Measurements from ENCODE around the gene RFTN1.

Gene RFTN1

GRCh38 chr3:16390581-16390980, 122.9 kb downstream of the RFTN1 start:
- no peak for DNase-seq (ENCODE audit: low read depth in 1 of 2, low spot score in 1 of 2)
- in situ Hi-C loops (cut with HindIII; ENCODE audit: low pct_unique_long_range_greater_than_20kb, low sequenced_read_pairs): no loop called here
- no peak for TF ChIP-seq JUND (IDR thresholded peaks at IDR 0.05; ENCODE audit: low read depth)

GRCh38 chr3:16388850-16389441, 124.6 kb downstream of the RFTN1 start:
- in situ Hi-C loops (cut with HindIII; ENCODE audit: low pct_unique_long_range_greater_than_20kb, low sequenced_read_pairs): no loop called here
- no peak for DNase-seq (ENCODE audit: low read depth in 1 of 2, low spot score in 1 of 2)
- TF ChIP-seq JUND (IDR thresholded peaks at IDR 0.05; ENCODE audit: low read depth): no peak

GRCh38 chr3:16386561-16386960, 126.9 kb downstream of the RFTN1 start:
- DNase-seq (ENCODE audit: low read depth in 1 of 2, low spot score in 1 of 2): no peak
- in situ Hi-C loops (cut with HindIII; ENCODE audit: low pct_unique_long_range_greater_than_20kb, low sequenced_read_pairs): no loop called here
- TF ChIP-seq JUND (IDR thresholded peaks at IDR 0.05; ENCODE audit: low read depth): no peak

GRCh38 chr3:16385151-16385550, 128.3 kb downstream of the RFTN1 start:
- in situ Hi-C loops (cut with HindIII; ENCODE audit: low pct_unique_long_range_greater_than_20kb, low sequenced_read_pairs): no loop called here
- DNase-seq (ENCODE audit: low read depth in 1 of 2, low spot score in 1 of 2): no peak
- no peak for TF ChIP-seq JUND (IDR thresholded peaks at IDR 0.05; ENCODE audit: low read depth)

GRCh38 chr3:16383864-16384263, 129.6 kb downstream of the RFTN1 start:
- no peak for DNase-seq (ENCODE audit: low read depth in 1 of 2, low spot score in 1 of 2)
- in situ Hi-C loops (cut with HindIII; ENCODE audit: low pct_unique_long_range_greater_than_20kb, low sequenced_read_pairs): no loop called here
- TF ChIP-seq JUND (IDR thresholded peaks at IDR 0.05; ENCODE audit: low read depth): no peak

- no peak for DNase-seq (ENCODE audit: low read depth in 1 of 2, low spot score in 1 of 2)
- TF ChIP-seq JUND (IDR thresholded peaks at IDR 0.05; ENCODE audit: low read depth): no peak
- in situ Hi-C loops (cut with HindIII; ENCODE audit: low pct_unique_long_range_greater_than_20kb, low sequenced_read_pairs): no loop called here
Observed at GRCh38 chr3:16382845-16383244, 130.7 kb downstream of the RFTN1 start.

- DNase-seq (ENCODE audit: low read depth in 1 of 2, low spot score in 1 of 2): no peak
- no peak for TF ChIP-seq JUND (IDR thresholded peaks at IDR 0.05; ENCODE audit: low read depth)
- in situ Hi-C loops (cut with HindIII; ENCODE audit: low pct_unique_long_range_greater_than_20kb, low sequenced_read_pairs): no loop called here
Observed at GRCh38 chr3:16381426-16381825, 132.1 kb downstream of the RFTN1 start.

- no peak for DNase-seq (ENCODE audit: low read depth in 1 of 2, low spot score in 1 of 2)
- TF ChIP-seq JUND (IDR thresholded peaks at IDR 0.05; ENCODE audit: low read depth): no peak
- in situ Hi-C loops (cut with HindIII; ENCODE audit: low pct_unique_long_range_greater_than_20kb, low sequenced_read_pairs): no loop called here
Observed at GRCh38 chr3:16380421-16380820, 133.1 kb downstream of the RFTN1 start.

- no peak for TF ChIP-seq JUND (IDR thresholded peaks at IDR 0.05; ENCODE audit: low read depth)
- no peak for DNase-seq (ENCODE audit: low read depth in 1 of 2, low spot score in 1 of 2)
- in situ Hi-C loops (cut with HindIII; ENCODE audit: low pct_unique_long_range_greater_than_20kb, low sequenced_read_pairs): no loop called here
Observed at GRCh38 chr3:16379838-16380237, 133.7 kb downstream of the RFTN1 start.

GRCh38 chr3:16378920-16379319, 134.6 kb downstream of the RFTN1 start:
- no peak for DNase-seq (ENCODE audit: low read depth in 1 of 2, low spot score in 1 of 2)
- in situ Hi-C loops (cut with HindIII; ENCODE audit: low pct_unique_long_range_greater_than_20kb, low sequenced_read_pairs): no loop called here
- no peak for TF ChIP-seq JUND (IDR thresholded peaks at IDR 0.05; ENCODE audit: low read depth)

- no peak for DNase-seq (ENCODE audit: low read depth in 1 of 2, low spot score in 1 of 2)
- no peak for TF ChIP-seq JUND (IDR thresholded peaks at IDR 0.05; ENCODE audit: low read depth)
- in situ Hi-C loops (cut with HindIII; ENCODE audit: low pct_unique_long_range_greater_than_20kb, low sequenced_read_pairs): no loop called here
Observed at GRCh38 chr3:16378415-16378814, 135.1 kb downstream of the RFTN1 start.

GRCh38 chr3:16377847-16378302, 135.6 kb downstream of the RFTN1 start:
- no peak for TF ChIP-seq JUND (IDR thresholded peaks at IDR 0.05; ENCODE audit: low read depth)
- in situ Hi-C loops (cut with HindIII; ENCODE audit: low pct_unique_long_range_greater_than_20kb, low sequenced_read_pairs): no loop called here
- no peak for DNase-seq (ENCODE audit: low read depth in 1 of 2, low spot score in 1 of 2)

GRCh38 chr3:16377196-16377595, 136.3 kb downstream of the RFTN1 start:
- no peak for DNase-seq (ENCODE audit: low read depth in 1 of 2, low spot score in 1 of 2)
- in situ Hi-C loops (cut with HindIII; ENCODE audit: low pct_unique_long_range_greater_than_20kb, low sequenced_read_pairs): no loop called here
- no peak for TF ChIP-seq JUND (IDR thresholded peaks at IDR 0.05; ENCODE audit: low read depth)

GRCh38 chr3:16375891-16376290, 137.6 kb downstream of the RFTN1 start:
- in situ Hi-C loops (cut with HindIII; ENCODE audit: low pct_unique_long_range_greater_than_20kb, low sequenced_read_pairs): no loop called here
- no peak for DNase-seq (ENCODE audit: low read depth in 1 of 2, low spot score in 1 of 2)

More at GRCh38 chr3:16375891-16376290, 137.6 kb downstream of the RFTN1 start:
- no peak for TF ChIP-seq JUND (IDR thresholded peaks at IDR 0.05; ENCODE audit: low read depth)

Measured in T47D (cell line).